B cell (primary cell): ENCODE measurements around the gene REELD1. TPM values are rescaled to one million over a fixed set of nuclear protein-coding genes. Genes with fewer than 3 reads are reported as not detected.

Experiments used
- ATAC-seq: fragments of 200-7000 bp; cut with Tn5 transposase; one replicate; pipeline ENCODE4 v1.10.0; 2021; ENCODE audit warnings: low read depth, mild to moderate bottlenecking, moderate number of reproducible peaks, moderate library complexity
- CTCF ChIA-PET: fragments of 350-600 bp; sonication (Branson Sonifier 250); formaldehyde crosslinking; loops from one replicate; lab custom pipeline; 2021; ENCODE audit warnings: antibody characterized with exemption, inconsistent platforms; lab: Charles Lee
- POLR2A ChIA-PET: fragments of 350-600 bp; sonication (Branson Sonifier 250); formaldehyde crosslinking; loops from one replicate; lab custom pipeline; 2021; ENCODE audit warnings: antibody characterized with exemption; lab: Charles Lee
- DNase-seq: peaks from one replicate; pipeline ENCODE4 v3.0.0; 2013
- H2AFZ ChIP-seq: 2 replicates; pipeline ENCODE4 v1.6.1; 2012; ENCODE audit warnings: mild to moderate bottlenecking, low read depth, low read length; ENCODE audit not compliant: insufficient read depth, poor library complexity, severe bottlenecking
- H3K27ac ChIP-seq, 2 donors: 1 replicate in 1 of 2; 2 replicates in 1 of 2; pipeline ENCODE4 v1.5.1; 2012 to 2013; ENCODE audit warnings: low read length in 2 of 2, mild to moderate bottlenecking in 2 of 2, moderate library complexity in 1 of 2
- H3K27me3 ChIP-seq, 4 experiments: fragments of 200-600 bp in 1 of 4; sonication (generic) in 1 of 4; replicated peaks in 1 of 4; 1 replicate in 2 of 4; 2 replicates in 2 of 4; pipeline versions ENCODE4 v1.6.1 to v1.7.0; 2013 to 2016; ENCODE audit warnings: low read length in 3 of 4, mild to moderate bottlenecking in 2 of 4, mixed read lengths in 1 of 4, moderate library complexity in 1 of 4; ENCODE audit not compliant: insufficient read depth in 4 of 4, control insufficient read depth in 3 of 4; ENCODE audit errors: control extremely low read depth in 1 of 4
- H3K36me3 ChIP-seq, 2 experiments: replicated peaks in 1 of 2; 1 replicate in 1 of 2; 2 replicates in 1 of 2; pipeline versions ENCODE4 v1.6.1 to v1.7.1; 2013; ENCODE audit warnings: low read length in 1 of 2; ENCODE audit not compliant: insufficient read depth in 2 of 2, control insufficient read depth in 1 of 2; ENCODE audit errors: control extremely low read depth in 1 of 2, extremely low read depth in 1 of 2
- H3K4me1 ChIP-seq, 2 donors: fragments of 200-600 bp in 1 of 2; sonication (generic) in 1 of 2; 1 replicate in 1 of 2; 2 replicates in 1 of 2; pipeline versions ENCODE4 v1.5.1 to v1.6.1; 2013 to 2017; ENCODE audit warnings: low read length in 2 of 2; ENCODE audit not compliant: control insufficient read depth in 2 of 2, insufficient read depth in 2 of 2
- H3K4me2 ChIP-seq: replicated peaks from 2 replicates; pipeline ENCODE3; 2012; ENCODE audit warnings: mild to moderate bottlenecking, low read depth, low read length; ENCODE audit not compliant: poor library complexity, severe bottlenecking
- H3K4me3 ChIP-seq, 5 experiments: fragments of 200-600 bp in 1 of 5; sonication (generic) in 1 of 5; 1 replicate in 3 of 5; 2 replicates in 2 of 5; pipeline versions ENCODE4 v1.5.1 to v1.7.0; 2011 to 2016; ENCODE audit warnings: low read length in 4 of 5, mild to moderate bottlenecking in 4 of 5, low read depth in 2 of 5, control low read depth in 1 of 5, moderate library complexity in 1 of 5; ENCODE audit not compliant: insufficient read depth in 1 of 5; ENCODE audit errors: control extremely low read depth in 1 of 5, extremely low read depth in 1 of 5
- H3K79me2 ChIP-seq: fragments of 200-600 bp; sonication (generic); one replicate; pipeline ENCODE4 v1.6.0; 2016; ENCODE audit warnings: low read length; ENCODE audit not compliant: control insufficient read depth, insufficient read depth
- H3K9ac ChIP-seq: fragments of 200-600 bp; sonication (generic); 2 replicates; pipeline ENCODE4 v1.6.1; 2017; ENCODE audit warnings: mild to moderate bottlenecking, low read length, moderate library complexity
- H3K9me3 ChIP-seq, 3 donors: one replicate each; pipeline versions ENCODE4 v1.6.1 to v1.7.1; 2013; ENCODE audit warnings: low read length in 2 of 3; ENCODE audit not compliant: control insufficient read depth in 2 of 3, insufficient read depth in 1 of 3; ENCODE audit errors: control extremely low read depth in 1 of 3
- H4K20me1 ChIP-seq: 2 replicates; pipeline ENCODE4 v1.6.0; 2012; ENCODE audit warnings: mild to moderate bottlenecking, low read length; ENCODE audit not compliant: insufficient read depth, control insufficient read depth, poor library complexity, severe bottlenecking
- H3K27ac Mint-ChIP-seq: one replicate; pipeline ENCODE4 v1.8.0; 2021; ENCODE audit warnings: mixed read lengths
- H3K27me3 Mint-ChIP-seq: one replicate; pipeline ENCODE4 v1.8.0; 2021; ENCODE audit warnings: mixed read lengths
- H3K4me1 Mint-ChIP-seq: one replicate; pipeline ENCODE4 v1.8.0; 2021; ENCODE audit warnings: mixed read lengths
- H3K4me3 Mint-ChIP-seq: one replicate; pipeline ENCODE4 v1.8.0; 2021; ENCODE audit warnings: mixed read lengths
- H3K9me3 Mint-ChIP-seq: one replicate; pipeline ENCODE4 v1.8.0; 2022; ENCODE audit warnings: mixed read lengths; ENCODE audit not compliant: insufficient read depth
- EZH2 ChIP-seq: IDR thresholded peaks from 2 replicates; pipeline ENCODE4 v1.6.1; 2012; ENCODE audit warnings: borderline replicate concordance, low read depth, mild to moderate bottlenecking, moderate library complexity, low read length; ENCODE audit not compliant: insufficient read depth, poor library complexity, severe bottlenecking
- WGBS: methylation state at CpG from one replicate; pipeline ENCODE4 v1.1.5; 2013; ENCODE audit warnings: missing lambda C conversion rate; ENCODE audit not compliant: insufficient coverage; 5-methylcytosine and 5-hydroxymethylcytosine counted together
- intact Hi-C: fragments of 100-400 bp; cut with micrococcal nuclease; formaldehyde crosslinking; loops from one replicate; pipeline ENCODE4 v1.10.0; 2022
- polyA plus RNA-seq: library from polyadenylated mRNA; depleted of rRNA; stranded (reverse); fragments of >200 nt; gene quantifications from 2 replicates; pipeline ENCODE4 v1.2.3, GENCODE V29; 2012
- total RNA-seq, 2 donors: library from RNA; stranded (reverse); fragments of 120-200 nt in 1 of 2; gene quantifications; 1 replicate in 1 of 2; 2 replicates in 1 of 2; pipeline versions ENCODE4 v1.2.3 to v1.2.4, GENCODE V29; 2013 to 2022
- TF ChIP-seq, protein P1 (sequence below): fragments of 200-600 bp; IDR thresholded peaks from one replicate; pipeline ENCODE4 v1.8.0; 2022; ENCODE audit warnings: antibody characterized with exemption, mild to moderate bottlenecking

The REELD1 gene
- total and polyA plus RNA-seq, 2 donors (not counting 1 experiment from before 2014, with no cell fraction given): 2.6 to 7.8 TPM

DNA sequence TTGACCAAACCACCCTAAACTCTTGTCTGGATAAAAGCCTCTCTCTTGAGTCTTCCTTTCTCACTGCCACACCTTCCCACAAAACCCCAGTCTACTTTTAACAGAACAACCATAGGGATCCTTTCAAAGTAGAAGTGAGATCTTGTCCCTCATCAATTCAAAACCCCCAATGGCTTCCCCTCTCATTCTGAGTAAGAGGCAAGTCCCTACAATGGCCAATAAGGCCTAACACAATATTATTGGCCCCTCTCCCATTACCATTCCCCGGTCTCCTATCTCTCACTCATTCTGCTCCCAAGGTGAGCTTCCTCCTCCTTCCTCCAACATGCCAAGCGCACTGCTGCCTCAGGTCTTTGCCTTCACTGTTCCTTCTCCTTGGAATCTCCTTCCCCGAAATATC is 57.1 kb downstream of the REELD1 start:
- no peak overlapping the region for H3K4me3 Mint-ChIP-seq
- no peak overlapping the region for H3K4me2 ChIP-seq
- CTCF ChIA-PET: no interaction called here
- POLR2A ChIA-PET: no interaction called here
- no peaks in the 10 kb centered on the region for H3K27me3 ChIP-seq
- H3K36me3 ChIP-seq: no peaks in the 10 kb centered on the region
- no peaks in the 10 kb centered on the region for H3K79me2 ChIP-seq
- H4K20me1 ChIP-seq: no peaks in the 10 kb centered on the region
- no peaks in the 10 kb centered on the region for H3K27me3 Mint-ChIP-seq
- H3K4me1 Mint-ChIP-seq: no peaks in the 10 kb centered on the region
- TF ChIP-seq, protein P1, sequence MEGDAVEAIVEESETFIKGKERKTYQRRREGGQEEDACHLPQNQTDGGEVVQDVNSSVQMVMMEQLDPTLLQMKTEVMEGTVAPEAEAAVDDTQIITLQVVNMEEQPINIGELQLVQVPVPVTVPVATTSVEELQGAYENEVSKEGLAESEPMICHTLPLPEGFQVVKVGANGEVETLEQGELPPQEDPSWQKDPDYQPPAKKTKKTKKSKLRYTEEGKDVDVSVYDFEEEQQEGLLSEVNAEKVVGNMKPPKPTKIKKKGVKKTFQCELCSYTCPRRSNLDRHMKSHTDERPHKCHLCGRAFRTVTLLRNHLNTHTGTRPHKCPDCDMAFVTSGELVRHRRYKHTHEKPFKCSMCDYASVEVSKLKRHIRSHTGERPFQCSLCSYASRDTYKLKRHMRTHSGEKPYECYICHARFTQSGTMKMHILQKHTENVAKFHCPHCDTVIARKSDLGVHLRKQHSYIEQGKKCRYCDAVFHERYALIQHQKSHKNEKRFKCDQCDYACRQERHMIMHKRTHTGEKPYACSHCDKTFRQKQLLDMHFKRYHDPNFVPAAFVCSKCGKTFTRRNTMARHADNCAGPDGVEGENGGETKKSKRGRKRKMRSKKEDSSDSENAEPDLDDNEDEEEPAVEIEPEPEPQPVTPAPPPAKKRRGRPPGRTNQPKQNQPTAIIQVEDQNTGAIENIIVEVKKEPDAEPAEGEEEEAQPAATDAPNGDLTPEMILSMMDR: no peak
- TF ChIP-seq EZH2: no peak
- H2AFZ ChIP-seq: no peak overlapping the region
- WGBS: 95% methylated on average over 3 of the region's 3 CpGs
- no peak overlapping the region for H3K9ac ChIP-seq
- no peak for ATAC-seq
- intact Hi-C loops: no loop called here
- DNase-seq: no peak
- H3K9me3 Mint-ChIP-seq: no peaks in the 10 kb centered on the region
- no peak overlapping the region for H3K4me3 ChIP-seq
- no peaks in the 10 kb centered on the region for H3K4me1 ChIP-seq
- no peaks in the 10 kb centered on the region for H3K9me3 ChIP-seq
- H3K27ac ChIP-seq: no peak overlapping the region
- no peak overlapping the region for H3K27ac Mint-ChIP-seq

DNA sequence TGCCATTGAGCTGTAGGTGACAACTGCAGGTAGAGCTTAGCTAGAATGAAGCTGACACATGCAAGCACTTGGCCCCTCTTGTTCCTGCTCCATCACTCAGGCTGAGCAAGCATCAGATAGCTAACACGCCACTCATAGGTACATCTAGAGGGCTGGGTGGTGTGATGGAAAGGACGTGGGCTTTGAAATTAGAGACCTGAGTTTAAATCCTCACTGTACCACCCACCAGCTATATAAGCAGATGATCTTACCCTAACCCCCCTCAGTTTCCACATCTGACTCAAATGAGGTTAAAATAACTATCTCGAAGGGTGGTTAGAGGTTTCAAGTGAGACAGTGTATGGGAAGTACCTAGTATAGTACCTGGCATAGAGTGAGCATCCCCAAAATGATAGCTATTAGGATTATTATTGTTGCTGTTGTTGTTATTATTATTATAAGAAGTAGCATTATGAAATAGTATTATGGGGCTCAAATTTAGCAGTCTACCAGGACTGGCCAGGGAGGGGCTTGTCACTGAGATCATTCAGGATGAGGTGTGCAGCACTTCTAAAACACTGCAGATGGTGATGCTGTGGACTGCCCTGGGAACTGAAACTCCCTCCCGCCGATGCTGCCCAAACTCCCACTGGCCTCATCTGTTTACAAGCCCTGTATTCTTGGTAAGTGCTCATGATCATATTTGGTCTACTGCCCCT is 59.0 kb downstream of the REELD1 start:
- no peaks in the 10 kb centered on the region for H3K4me1 ChIP-seq

More for the DNA sequence above, 59.0 kb downstream of the REELD1 start:
- Histone ChIP-seq H3K36me3 (no peaks in the 10 kb centered on the region), H3K4me3 (no peak overlapping the region), H4K20me1 (no peaks in the 10 kb centered on the region), H3K79me2 (no peaks in the 10 kb centered on the region), H3K27ac (no peak overlapping the region), H3K9me3 (no peaks in the 10 kb centered on the region), H3K4me2 (no peak overlapping the region), H2AFZ (no peak overlapping the region), H3K9ac (no peak overlapping the region), H3K27me3 (no peaks in the 10 kb centered on the region)
- H3K27me3 Mint-ChIP-seq: no peaks in the 10 kb centered on the region
- ATAC-seq: no peak
- WGBS: 40% methylated on average over 1 of the region's 5 CpGs
- TF ChIP-seq EZH2: no peak
- TF ChIP-seq, protein P1: no peak
- no peaks in the 10 kb centered on the region for H3K9me3 Mint-ChIP-seq
- ChIA-PET POLR2A (no interaction called here), CTCF (interaction anchor here (0.5 kb wide), 1 partner anchor 641 kb away, joined by 3 read pairs; no protein-coding TSS in a partner anchor)
- DNase-seq: no peak
- intact Hi-C loops: no loop called here
- H3K4me1 Mint-ChIP-seq: no peaks in the 10 kb centered on the region
- H3K4me3 Mint-ChIP-seq: no peak overlapping the region
- H3K27ac Mint-ChIP-seq: no peak overlapping the region
